HG02571 (cell line): ENCODE measurements around the gene SIK2.

ENCODE experiments used
- ATAC-seq: cut with Tn5 transposase; IDR thresholded peaks from one replicate; pipeline ENCODE4 v1.9.1; 2021; ENCODE audit warnings: mild to moderate bottlenecking, moderate library complexity; ENCODE audit not compliant: unreplicated experiment

Gene SIK2

DNA sequence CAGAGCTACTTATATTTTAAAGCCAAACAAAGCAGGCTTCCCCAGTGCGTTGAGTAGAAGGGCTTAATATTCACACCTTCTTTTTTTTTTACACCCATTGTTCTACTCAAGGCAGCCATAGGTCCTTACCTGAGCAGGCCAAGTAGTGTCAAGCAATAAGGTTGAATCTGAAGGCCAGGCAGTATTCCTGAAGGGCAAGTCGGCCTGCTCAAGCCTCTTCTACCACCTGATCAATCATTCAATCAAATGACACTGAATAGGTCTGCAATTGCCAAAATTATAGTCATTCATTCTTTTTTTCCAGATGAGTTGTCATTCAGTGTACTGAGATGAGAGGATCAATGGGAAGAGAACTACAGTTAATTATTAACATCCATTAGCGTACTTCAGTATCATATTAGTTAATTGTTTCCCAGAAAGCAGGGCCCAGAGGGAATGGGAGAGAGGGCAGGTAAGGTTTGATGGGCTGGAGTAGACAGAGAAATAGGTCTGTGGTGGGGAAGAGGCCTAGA is 175.9 kb downstream of the SIK2 start:
- ATAC-seq = no peak

DNA sequence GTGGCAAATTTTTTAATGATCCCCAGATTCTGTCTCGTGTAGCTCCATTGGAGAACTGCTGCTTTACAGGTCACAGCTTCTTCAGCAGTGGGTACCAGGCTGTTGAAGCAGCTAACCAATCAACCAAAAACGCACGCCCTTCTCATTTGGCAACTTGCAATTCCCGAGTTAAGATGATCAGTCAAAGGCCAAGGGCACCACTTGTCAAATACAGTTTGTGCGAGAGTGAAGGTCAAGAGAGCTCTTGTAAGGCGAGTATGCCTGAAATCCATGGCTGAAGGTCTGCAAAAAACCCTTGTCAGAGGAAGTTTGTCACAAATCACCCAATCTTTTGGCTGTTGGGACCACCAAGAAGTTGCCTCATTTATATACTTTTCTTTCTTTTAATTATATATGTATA is 176.9 kb downstream of the SIK2 start:
- no peak for ATAC-seq
